Astrocyte (in vitro differentiated cells and primary cell): ENCODE data around the gene P2RX5. TPM values are rescaled to one million over a fixed set of nuclear protein-coding genes. Genes with fewer than 3 reads are reported as not detected.
A peak's percentile ranks its signal among the peaks of the same experiment; 100 is the strongest.
"Not testable (repeated sequence)": the region's sequence is repeated elsewhere in the genome, so short reads cannot be mapped to it uniquely, and the experiment has no call there.

Source experiments
- DNase-seq: peaks from one replicate; pipeline ENCODE4 v3.0.0-alpha.2; 2010; ENCODE audit warnings: low read depth
- FAIRE-seq: peaks from 2 replicates; lab custom pipeline; 2011; peaks lifted over from hg19 to GRCh38; lab: Jason Lieb, UNC
- H2AFZ ChIP-seq: 2 replicates; pipeline ENCODE4 v1.6.0; 2012; ENCODE audit warnings: low read depth, low read length, inconsistent platforms
- H3K27ac ChIP-seq: 2 replicates; pipeline ENCODE4 v1.5.1; 2011; ENCODE audit warnings: low read depth, low read length, inconsistent platforms
- H3K27me3 ChIP-seq: 2 replicates; pipeline ENCODE4 v1.6.0; 2011; ENCODE audit warnings: low read length, inconsistent platforms; ENCODE audit not compliant: insufficient read depth
- H3K36me3 ChIP-seq: 2 replicates; pipeline ENCODE4 v1.5.1; 2011; ENCODE audit warnings: low read length, inconsistent platforms; ENCODE audit not compliant: insufficient read depth
- H3K4me1 ChIP-seq: 2 replicates; pipeline ENCODE4 v1.5.1; 2011; ENCODE audit warnings: low read length, inconsistent platforms; ENCODE audit not compliant: insufficient read depth
- H3K4me2 ChIP-seq: 2 replicates; pipeline ENCODE4 v1.6.0; 2012; ENCODE audit warnings: low read length, inconsistent platforms
- H3K4me3 ChIP-seq: 2 replicates; pipeline ENCODE4 v1.5.1; 2011; ENCODE audit warnings: low read depth, mild to moderate bottlenecking, low read length, inconsistent platforms; ENCODE audit not compliant: insufficient read depth
- H3K79me2 ChIP-seq: 2 replicates; pipeline ENCODE4 v1.6.0; 2012; ENCODE audit warnings: mild to moderate bottlenecking, low read length, inconsistent platforms; ENCODE audit not compliant: insufficient read depth
- H3K9ac ChIP-seq: 2 replicates; pipeline ENCODE4 v1.6.0; 2012; ENCODE audit warnings: mild to moderate bottlenecking, low read length, inconsistent platforms
- H3K9me3 ChIP-seq: 2 replicates; pipeline ENCODE4 v1.5.1; 2012; ENCODE audit warnings: low read depth, mild to moderate bottlenecking, low read length, inconsistent platforms; ENCODE audit not compliant: insufficient read depth
- H4K20me1 ChIP-seq: 2 replicates; pipeline ENCODE4 v1.6.0; 2012; ENCODE audit warnings: low read length, inconsistent platforms; ENCODE audit not compliant: insufficient read depth
- H3K27ac Mint-ChIP-seq: one replicate; pipeline ENCODE4 v1.8.0; 2021; ENCODE audit warnings: mild to moderate bottlenecking, mixed read lengths; ENCODE audit not compliant: unreplicated experiment
- H3K27me3 Mint-ChIP-seq: one replicate; pipeline ENCODE4 v1.8.0; 2021; ENCODE audit warnings: low read depth, mixed read lengths; ENCODE audit not compliant: unreplicated experiment
- H3K36me3 Mint-ChIP-seq: one replicate; pipeline ENCODE4 v1.8.0; 2021; ENCODE audit warnings: low read depth, mixed read lengths; ENCODE audit not compliant: unreplicated experiment
- H3K4me1 Mint-ChIP-seq: one replicate; pipeline ENCODE4 v1.8.0; 2021; ENCODE audit warnings: low read depth, mixed read lengths; ENCODE audit not compliant: unreplicated experiment
- H3K4me3 Mint-ChIP-seq: one replicate; pipeline ENCODE4 v1.8.0; 2021; ENCODE audit warnings: mild to moderate bottlenecking, moderate library complexity, mixed read lengths; ENCODE audit not compliant: unreplicated experiment
- H3K9me3 Mint-ChIP-seq: one replicate; pipeline ENCODE4 v1.8.0; 2021; ENCODE audit warnings: mild to moderate bottlenecking, mixed read lengths; ENCODE audit not compliant: unreplicated experiment
- EZH2 ChIP-seq: IDR thresholded peaks from 2 replicates; pipeline ENCODE4 v1.6.1; 2012; ENCODE audit warnings: mild to moderate bottlenecking, low read length, inconsistent platforms; ENCODE audit not compliant: insufficient read depth
- total RNA-seq: library from RNA; stranded (reverse); gene quantifications from 2 replicates; pipeline ENCODE4 v1.2.1, GENCODE V29; 2021
- TF ChIP-seq, protein P1 (sequence below): IDR thresholded peaks from 2 replicates; pipeline ENCODE4 v1.5.1; 2011; ENCODE audit warnings: low read depth, mild to moderate bottlenecking, inconsistent platforms, low read length, moderate library complexity; ENCODE audit not compliant: insufficient read depth

P2RX5 gene
- total RNA-seq, 1 donor from 2014 or later: 2.4 TPM

DNA sequence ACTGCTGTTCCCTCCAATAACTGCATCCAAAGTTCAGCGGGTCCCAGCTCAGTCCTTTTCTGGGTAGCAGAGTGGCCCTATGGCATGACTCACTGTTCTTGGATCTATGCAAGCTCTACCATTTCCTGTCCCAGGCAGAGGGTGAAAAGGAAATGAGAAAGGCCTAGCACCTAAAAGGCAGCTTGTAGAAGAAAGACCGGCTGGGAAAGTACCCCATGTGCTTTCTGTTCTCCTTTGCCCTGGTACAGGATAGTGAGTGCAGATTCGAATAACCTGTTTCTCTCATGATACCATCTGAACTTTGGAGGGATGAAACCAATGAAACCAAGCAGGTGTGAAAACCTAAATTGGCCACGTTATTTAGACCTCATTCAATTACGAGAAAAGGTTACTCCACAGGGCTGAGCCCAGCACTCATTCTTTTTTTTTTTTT, 15.0 kb upstream of the P2RX5 start:
- Mint-ChIP-seq H3K9me3 (no peaks in the 10 kb centered on the region), H3K27ac (no peak overlapping the region), H3K4me3 (no peak overlapping the region), H3K36me3 (peaks cover 11% of the 10 kb centered on the region), H3K4me1 (no peaks in the 10 kb centered on the region), H3K27me3 (no peaks in the 10 kb centered on the region)
- Histone ChIP-seq H2AFZ (no peak overlapping the region), H3K36me3 (peaks cover 15% of the 10 kb centered on the region), H3K9me3 (no peaks in the 10 kb centered on the region), H3K4me2 (peak overlapping the region; percentile 76), H3K4me3 (no peak overlapping the region), H3K9ac (peak overlapping the region; percentile 31), H4K20me1 (no peaks in the 10 kb centered on the region), H3K27me3 (no peaks in the 10 kb centered on the region), H3K4me1 (peaks cover 6% of the 10 kb centered on the region), H3K27ac (no peak overlapping the region), H3K79me2 (no peaks in the 10 kb centered on the region)
- TF ChIP-seq, protein P1, sequence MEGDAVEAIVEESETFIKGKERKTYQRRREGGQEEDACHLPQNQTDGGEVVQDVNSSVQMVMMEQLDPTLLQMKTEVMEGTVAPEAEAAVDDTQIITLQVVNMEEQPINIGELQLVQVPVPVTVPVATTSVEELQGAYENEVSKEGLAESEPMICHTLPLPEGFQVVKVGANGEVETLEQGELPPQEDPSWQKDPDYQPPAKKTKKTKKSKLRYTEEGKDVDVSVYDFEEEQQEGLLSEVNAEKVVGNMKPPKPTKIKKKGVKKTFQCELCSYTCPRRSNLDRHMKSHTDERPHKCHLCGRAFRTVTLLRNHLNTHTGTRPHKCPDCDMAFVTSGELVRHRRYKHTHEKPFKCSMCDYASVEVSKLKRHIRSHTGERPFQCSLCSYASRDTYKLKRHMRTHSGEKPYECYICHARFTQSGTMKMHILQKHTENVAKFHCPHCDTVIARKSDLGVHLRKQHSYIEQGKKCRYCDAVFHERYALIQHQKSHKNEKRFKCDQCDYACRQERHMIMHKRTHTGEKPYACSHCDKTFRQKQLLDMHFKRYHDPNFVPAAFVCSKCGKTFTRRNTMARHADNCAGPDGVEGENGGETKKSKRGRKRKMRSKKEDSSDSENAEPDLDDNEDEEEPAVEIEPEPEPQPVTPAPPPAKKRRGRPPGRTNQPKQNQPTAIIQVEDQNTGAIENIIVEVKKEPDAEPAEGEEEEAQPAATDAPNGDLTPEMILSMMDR: no peak
- no peak for TF ChIP-seq EZH2
- DNase-seq: peak; percentile 63
- no peak for FAIRE-seq

DNA sequence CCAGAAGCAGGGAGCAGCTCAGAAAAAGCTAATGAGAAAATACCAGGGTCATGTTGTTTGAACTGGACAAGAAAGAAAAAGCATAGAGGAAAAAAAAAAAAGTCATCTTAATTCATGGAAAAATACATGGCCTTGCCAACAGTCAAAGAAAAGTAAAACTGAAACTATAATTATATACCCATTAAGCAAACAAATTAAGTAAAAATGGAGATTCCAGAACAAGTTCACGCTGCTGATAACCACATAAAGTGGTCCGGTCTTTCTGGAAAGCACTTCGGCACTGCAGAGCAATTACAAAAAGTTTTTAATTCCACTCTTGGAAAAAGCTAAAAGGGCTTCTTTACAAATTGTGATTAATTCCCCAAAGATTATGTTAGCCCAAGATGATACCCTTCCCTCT, 12.4 kb upstream of the P2RX5 start:
- no peak overlapping the region for H3K4me3 Mint-ChIP-seq
- Histone ChIP-seq H2AFZ (no peak overlapping the region), H3K9ac (no peak overlapping the region), H3K4me3 (no peak overlapping the region), H3K79me2 (no peaks in the 10 kb centered on the region), H3K27me3 (no peaks in the 10 kb centered on the region), H3K4me1 (peaks cover 6% of the 10 kb centered on the region), H4K20me1 (no peaks in the 10 kb centered on the region), H3K36me3 (peaks cover 2% of the 10 kb centered on the region), H3K4me2 (no peak overlapping the region), H3K27ac (no peak overlapping the region), H3K9me3 (no peaks in the 10 kb centered on the region)
- peaks cover 9% of the 10 kb centered on the region for H3K36me3 Mint-ChIP-seq
- no peaks in the 10 kb centered on the region for H3K4me1 Mint-ChIP-seq
- peaks cover 2% of the 10 kb centered on the region for H3K27me3 Mint-ChIP-seq
- DNase-seq (no peak), FAIRE-seq (no peak)
- no peak for TF ChIP-seq EZH2
- TF ChIP-seq, protein P1: no peak
- H3K9me3 Mint-ChIP-seq: no peaks in the 10 kb centered on the region
- no peak overlapping the region for H3K27ac Mint-ChIP-seq

DNA sequence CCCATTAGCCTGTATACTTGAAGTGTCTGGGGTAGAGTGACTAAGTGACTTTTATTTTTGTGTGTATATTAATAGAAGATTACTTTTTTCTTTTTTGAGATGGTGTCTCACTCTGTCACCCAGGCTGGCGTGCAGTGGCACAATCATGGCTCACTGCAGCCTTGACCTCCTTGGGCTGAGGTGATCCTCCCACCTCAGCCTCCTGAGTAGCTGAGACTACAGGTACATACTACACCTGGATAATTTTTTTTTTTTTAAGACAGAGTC, 9.7 kb upstream of the P2RX5 start:
- FAIRE-seq, H3K79me2 ChIP-seq, H3K4me2 ChIP-seq, H3K4me3 Mint-ChIP-seq, H3K4me1 ChIP-seq, H4K20me1 ChIP-seq, H3K36me3 Mint-ChIP-seq, DNase-seq, H3K9ac ChIP-seq, H3K9me3 Mint-ChIP-seq, H3K27ac Mint-ChIP-seq, H2AFZ ChIP-seq, H3K27ac ChIP-seq, H3K9me3 ChIP-seq, H3K4me3 ChIP-seq, H3K27me3 Mint-ChIP-seq, H3K36me3 ChIP-seq, H3K27me3 ChIP-seq, H3K4me1 Mint-ChIP-seq: not testable (repeated sequence)
